ENCODE results near the gene IL19.

IL19 gene

DNA sequence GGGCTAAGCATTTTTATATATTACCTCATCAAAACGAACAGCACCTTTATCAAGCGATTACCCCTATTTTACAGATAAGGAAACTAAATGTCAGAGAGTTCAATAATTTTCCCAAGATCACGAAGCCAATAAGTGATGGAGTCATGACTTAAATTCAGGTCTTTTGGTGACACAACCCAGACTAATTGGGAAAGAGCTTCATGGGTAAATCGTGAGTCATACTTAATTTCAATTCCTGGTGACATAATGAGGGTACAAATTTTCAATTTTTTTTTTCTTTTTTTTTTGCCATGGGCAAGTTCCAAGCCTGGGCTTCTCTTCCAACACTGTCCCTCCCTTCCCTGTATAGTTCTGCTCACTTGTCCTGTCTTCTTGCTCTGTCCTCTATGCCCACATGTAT is 31.8 kb downstream of the IL19 start:
- no peak for DNase-seq

- DNase-seq = no peak
Observed at GRCh38 chr1:206803221-206803730, 32.7 kb downstream of the IL19 start.

GRCh38 chr1:206804156-206804737 is 33.7 kb downstream of the IL19 start:
- no peak for DNase-seq

DNA sequence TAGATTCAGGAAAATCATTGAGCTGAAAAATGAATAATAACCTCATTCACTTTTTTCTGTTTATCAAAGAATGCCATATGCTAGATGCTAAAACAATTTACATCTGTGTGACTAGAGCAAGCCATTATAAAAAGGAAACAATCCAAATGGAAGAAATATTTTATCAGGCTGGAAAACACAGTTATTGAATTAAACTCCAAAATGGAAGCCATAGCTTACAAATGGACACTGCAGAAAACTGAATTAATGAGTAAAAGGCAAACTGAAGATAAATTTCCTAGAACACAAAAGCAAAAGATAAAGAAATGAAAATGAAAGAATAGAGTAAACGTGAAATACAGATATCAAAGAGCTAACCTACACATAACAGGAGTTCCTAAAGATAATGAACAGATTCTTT is 34.8 kb downstream of the IL19 start:
- no peak for DNase-seq

- peak; percentile 10 for DNase-seq
Observed at GRCh38 chr1:206808615-206809014, 38.0 kb downstream of the IL19 start.

GRCh38 chr1:206809504-206810084 is 39.0 kb downstream of the IL19 start:
- DNase-seq = no peak

DNA sequence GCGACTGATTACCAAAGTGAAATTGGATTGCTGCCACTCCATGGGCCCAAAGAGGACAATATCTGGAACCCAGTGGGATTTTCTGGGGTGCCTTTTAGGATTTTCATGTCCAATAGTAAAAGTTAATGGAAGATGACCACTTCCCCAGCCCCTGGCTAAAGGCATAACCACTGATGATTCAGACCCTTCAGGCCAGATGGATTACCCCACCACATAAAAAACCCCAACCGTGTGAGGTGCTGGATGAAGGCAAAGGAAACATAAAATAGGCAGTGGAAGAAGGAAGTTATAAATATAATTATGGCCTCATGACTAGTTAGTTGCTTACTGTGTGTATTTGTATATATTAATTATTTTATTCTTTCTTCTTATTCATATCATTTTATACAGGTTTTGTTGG is 41.9 kb downstream of the IL19 start:
- no peak for DNase-seq

DNA sequence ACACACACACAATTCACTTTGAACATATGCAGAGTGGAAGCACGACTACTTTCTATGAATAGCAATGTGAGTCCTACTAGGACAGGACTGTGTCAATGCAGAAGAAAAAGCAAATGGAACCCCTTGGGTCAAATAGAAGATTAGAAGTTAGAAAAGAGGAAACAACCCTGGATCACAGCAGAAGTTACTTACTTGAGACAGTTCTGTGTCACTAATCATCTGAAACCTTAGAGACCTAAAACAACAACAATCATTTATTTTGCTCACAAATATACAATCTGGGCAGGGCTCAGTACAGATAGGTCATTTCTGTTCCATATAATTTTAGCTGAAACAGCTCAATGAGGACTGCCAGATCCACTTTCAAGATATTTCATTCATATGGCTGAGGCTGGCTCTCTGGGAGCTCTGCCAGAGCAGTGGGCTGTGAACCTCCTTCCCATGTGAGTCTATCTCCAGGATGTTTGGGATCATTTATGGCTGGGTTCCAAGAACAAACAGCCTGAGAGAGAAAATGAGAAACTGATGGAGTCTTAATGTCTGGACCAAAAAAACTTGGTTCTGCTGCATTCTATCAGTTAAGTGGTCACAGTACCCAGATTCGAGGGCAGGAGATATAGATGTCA is 44.3 kb downstream of the IL19 start:
- no peak for DNase-seq

GRCh38 chr1:206816390-206817287 is 46.1 kb downstream of the IL19 start:
- no peak for DNase-seq

GRCh38 chr1:206821493-206821892 is 50.9 kb downstream of the IL19 start:
- no peak for DNase-seq

DNA sequence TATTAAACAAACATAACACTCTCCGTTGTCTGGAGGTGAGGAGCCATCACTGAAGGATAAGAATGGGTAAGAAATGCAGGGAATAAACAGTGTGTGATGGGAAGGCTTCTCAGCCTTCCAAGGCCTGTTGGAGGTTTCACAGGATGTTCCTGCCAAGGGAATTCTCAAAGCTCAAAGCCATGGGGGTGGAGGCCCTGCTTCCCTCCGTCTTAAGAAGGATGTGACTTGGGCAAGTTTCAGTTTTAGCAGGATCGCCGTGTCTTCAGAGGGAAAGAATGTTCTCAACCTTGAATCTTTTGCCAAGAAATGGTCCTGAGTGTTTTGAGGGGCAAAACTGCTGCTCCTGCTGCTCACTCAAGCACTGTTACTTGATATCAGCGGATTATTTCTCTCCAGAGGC is 53.2 kb downstream of the IL19 start:
- no peak for DNase-seq

DNA sequence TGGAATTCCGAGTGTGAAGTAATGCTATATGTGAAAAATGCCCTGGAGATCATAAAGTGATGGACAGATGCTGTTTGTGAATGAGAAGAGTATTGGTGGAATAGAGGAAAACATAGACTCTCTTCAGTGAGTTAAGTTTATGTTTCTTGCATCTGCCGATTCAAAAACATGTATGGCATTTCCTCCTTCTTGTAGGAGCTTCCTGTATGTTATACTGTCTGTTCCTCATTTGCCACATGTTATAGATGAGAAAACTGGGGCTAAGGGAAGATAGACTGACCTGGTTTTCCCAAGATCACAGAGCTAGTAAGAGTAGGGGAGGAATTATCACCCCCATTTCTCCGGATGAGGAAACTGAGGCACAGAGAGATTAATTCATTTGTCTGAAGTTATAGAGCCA is 53.8 kb downstream of the IL19 start:
- no peak for DNase-seq

DNA sequence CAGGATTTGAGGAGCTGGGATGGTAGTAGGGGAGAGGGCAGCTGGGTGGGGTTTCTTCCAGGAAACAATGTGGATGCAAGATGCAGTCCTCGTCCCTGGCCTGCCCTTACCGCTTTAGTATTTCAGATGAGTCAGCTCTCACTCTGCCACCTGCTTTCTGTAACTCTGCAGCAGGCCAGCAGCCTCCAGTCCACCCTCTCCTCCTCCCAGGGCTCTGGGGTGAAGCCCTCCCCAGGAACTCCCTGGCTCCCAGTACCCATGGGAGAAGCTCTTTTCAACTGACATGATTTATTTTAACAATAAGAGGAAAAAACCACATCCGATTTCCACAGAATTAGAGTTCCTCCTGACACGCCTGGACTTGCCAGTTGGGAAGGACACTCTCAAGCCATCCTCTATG is 55.8 kb downstream of the IL19 start:
- DNase-seq = no peak

DNA sequence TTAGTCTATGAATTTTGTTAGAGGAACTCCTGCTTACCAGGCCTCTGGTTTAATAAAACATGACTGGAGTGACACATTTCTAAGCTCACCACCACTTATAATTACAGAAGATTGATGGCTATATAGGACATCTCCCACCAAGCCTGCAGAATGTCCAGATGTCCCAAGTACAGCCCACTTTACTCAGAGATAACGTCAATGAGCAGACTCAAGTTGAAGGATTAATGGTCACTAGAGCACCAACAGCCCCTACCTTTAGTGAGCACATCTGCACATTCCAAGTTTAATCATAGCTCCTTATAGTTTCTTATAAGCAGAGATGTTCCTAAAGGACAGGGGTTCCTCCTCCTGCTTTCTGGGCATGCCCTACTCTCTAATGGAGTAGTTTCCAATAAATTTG is 57.5 kb downstream of the IL19 start:
- no peak for DNase-seq

DNA sequence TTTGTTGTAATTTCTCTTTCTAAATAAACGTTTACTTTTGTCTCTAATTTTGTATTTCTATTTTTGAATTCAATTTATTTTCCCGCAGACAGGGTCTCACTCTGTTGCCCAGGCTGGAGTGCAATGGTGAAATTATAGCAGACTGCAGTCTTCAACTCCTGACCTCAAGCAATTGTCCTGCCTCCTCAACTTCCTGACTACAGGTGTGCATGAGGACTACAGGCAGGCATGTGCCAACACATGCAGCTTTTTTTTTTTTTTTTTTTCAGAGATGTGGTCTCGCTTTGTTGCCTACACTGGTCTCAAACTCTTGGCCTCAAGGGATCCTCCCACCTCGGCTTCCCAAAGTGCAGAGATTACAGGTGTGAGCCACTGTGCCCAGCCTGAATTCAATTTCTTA is 58.2 kb downstream of the IL19 start:
- no peak for DNase-seq

- no peak for DNase-seq
Observed at GRCh38 chr1:206829282-206829681, 58.7 kb downstream of the IL19 start.

DNA sequence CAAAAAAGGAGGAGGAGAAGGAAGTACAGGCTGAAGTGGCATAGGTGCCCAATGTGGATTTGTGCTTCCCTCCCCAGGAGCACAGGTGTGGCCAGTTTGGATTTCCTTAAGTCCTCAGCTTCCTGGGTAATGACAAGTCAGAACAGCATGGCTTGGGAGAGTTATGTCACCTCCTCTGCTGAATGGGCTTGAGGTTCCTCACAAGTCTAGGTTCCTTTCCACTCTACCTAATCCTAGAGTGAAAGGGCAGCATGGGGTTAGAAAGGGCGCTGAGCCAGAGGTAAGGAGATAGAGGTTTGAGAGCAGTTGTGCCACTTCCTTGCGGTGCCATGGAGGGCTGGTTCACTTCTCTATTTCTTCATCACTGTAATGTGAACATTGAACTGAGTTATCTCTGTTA is 59.3 kb downstream of the IL19 start:
- peak; percentile 60 for DNase-seq

GRCh38 chr1:206831650-206832049 is 61.1 kb downstream of the IL19 start:
- no peak for DNase-seq

DNA sequence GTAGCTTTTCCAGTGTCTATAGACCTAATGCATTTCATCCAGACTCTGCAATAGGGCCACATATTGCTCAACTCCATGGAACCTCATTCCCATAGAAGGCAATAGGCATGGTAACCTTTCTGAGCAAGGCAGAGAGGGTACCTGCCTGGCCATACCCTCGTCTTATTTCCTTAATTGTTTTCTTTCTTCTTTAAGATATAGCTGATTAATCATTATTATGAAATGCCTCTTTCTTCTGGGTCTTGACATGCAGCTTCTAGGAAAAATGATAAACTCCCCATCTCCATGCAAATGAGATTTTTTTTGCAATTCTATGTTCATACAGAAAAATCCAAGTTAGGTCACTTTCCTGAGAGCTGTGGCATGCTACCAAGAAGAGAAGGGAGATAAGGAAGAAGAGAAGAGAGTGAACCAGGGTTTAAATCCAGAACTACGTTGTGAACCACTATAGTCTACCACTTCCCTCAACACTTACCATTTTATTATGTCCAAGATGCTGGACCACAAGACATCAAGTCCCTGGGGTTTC is 61.8 kb downstream of the IL19 start:
- DNase-seq = no peak

- no peak for DNase-seq
Observed at GRCh38 chr1:206833106-206833680, 62.6 kb downstream of the IL19 start.

- DNase-seq = no peak
Observed at GRCh38 chr1:206833801-206834200, 63.2 kb downstream of the IL19 start.

- DNase-seq = no peak
Observed at GRCh38 chr1:206834217-206834616, 63.6 kb downstream of the IL19 start.

DNA sequence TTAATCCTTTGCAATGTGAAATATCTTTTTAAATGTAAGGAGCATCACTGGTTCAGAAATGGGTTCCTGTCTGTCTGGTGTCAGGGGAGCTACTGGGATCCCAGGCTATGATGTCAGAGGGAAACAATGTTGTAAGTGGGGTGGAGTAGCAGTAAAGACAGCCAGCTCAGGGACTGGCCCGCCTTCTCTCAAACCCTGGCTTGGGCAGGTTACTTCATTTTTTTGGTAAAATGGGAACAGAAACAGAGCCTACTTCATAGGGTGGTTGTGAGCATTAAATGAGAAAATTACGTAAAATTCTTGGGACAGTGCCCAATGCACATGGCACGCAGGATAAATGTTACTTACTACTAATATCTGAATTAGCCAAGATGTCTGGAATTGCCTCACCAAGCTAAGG is 64.1 kb downstream of the IL19 start:
- no peak for DNase-seq
